Measurements from ENCODE around the gene MFSD11.

MFSD11 gene

DNA sequence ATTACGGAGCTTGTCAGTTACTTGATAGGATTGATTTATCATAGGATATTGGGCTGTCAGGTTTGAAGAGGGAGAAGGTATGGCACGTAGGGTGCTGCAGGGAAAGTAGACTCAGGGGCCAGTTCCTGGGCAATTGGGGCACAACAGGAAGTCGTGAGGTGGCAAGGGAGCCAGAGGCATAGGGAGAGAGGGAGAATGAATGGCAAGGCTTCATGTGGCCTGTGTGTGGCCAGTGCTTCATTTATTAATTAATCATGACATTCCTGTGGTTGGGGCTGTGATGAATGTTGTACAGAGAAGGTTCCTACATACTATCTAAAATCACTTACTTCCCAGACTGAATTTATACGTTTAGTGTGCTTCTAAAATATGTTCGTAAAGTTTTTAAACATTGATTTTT lies 19.3 kb downstream of the MFSD11 start:
- no peak overlapping the region for H3K4me3 ChIP-seq (ENCODE audit: control insufficient read depth, low read depth, low read length)
- DNase-seq (ENCODE audit: low read depth) = no peak
- TF ChIP-seq, protein P1, sequence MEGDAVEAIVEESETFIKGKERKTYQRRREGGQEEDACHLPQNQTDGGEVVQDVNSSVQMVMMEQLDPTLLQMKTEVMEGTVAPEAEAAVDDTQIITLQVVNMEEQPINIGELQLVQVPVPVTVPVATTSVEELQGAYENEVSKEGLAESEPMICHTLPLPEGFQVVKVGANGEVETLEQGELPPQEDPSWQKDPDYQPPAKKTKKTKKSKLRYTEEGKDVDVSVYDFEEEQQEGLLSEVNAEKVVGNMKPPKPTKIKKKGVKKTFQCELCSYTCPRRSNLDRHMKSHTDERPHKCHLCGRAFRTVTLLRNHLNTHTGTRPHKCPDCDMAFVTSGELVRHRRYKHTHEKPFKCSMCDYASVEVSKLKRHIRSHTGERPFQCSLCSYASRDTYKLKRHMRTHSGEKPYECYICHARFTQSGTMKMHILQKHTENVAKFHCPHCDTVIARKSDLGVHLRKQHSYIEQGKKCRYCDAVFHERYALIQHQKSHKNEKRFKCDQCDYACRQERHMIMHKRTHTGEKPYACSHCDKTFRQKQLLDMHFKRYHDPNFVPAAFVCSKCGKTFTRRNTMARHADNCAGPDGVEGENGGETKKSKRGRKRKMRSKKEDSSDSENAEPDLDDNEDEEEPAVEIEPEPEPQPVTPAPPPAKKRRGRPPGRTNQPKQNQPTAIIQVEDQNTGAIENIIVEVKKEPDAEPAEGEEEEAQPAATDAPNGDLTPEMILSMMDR (conservative IDR thresholded peaks at IDR 0.05; ENCODE audit: control insufficient read depth, insufficient read depth, low read depth, low read length) = no peak

DNA sequence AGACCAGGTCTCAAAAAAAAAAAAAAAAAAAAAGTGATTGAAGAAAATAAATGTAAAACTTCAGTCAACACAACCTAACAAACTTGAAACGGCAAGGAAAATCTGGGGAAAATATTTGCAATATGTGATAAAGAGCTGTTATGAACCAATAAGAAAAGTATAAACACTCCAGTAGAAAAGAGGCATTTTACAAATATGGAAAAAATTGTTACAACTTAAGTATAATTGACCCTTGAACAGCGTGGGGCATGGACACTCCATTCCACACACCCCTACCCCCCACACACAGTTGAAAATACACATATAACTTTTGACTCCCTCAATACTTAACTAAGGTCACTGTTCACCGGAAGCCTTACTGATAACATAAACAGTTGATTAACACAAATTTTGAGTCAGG lies 20.7 kb downstream of the MFSD11 start:
- no peak for DNase-seq (ENCODE audit: low read depth)
- H3K4me3 ChIP-seq (ENCODE audit: control insufficient read depth, low read depth, low read length) = no peak overlapping the region
- TF ChIP-seq, protein P1 (conservative IDR thresholded peaks at IDR 0.05; ENCODE audit: control insufficient read depth, insufficient read depth, low read depth, low read length) = no peak

DNA sequence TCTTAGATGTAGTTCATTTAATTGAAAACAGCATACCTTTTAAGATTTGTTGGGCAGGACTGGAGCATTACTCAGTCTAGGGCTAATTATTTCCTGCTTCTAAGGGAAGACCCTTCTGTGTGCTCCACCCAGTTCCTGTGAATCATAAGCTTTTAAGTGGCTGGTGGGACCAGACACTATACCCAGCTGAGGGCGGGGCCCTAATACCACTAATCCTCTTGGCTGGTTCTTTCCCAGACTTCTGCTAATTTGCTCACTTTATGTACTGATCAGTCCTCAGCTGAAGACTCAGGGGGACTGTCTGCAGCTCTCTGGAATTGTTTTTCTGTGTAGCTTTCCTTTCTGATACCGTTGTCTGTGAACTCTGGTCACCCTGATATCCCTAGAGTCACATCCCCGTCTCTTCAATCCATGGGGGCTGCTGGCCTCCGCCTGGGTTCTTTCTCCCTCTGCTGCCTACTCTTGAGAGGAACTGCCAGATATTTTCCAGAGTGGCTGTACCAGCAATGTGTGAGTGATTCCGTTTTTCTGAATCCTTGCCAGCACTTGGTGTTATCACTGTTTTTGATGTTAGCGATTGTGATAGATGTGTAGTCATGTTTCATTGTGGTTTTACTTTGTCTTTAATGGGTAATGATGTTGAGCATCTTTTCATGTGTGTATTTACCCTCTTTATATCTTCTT lies 35.1 kb downstream of the MFSD11 start:
- peak overlapping the region; percentile 31 for H3K4me3 ChIP-seq (ENCODE audit: control insufficient read depth, low read depth, low read length)
- peak; percentile 92 for DNase-seq (ENCODE audit: low read depth)
- TF ChIP-seq, protein P1 (conservative IDR thresholded peaks at IDR 0.05; ENCODE audit: control insufficient read depth, insufficient read depth, low read depth, low read length) = no peak

DNA sequence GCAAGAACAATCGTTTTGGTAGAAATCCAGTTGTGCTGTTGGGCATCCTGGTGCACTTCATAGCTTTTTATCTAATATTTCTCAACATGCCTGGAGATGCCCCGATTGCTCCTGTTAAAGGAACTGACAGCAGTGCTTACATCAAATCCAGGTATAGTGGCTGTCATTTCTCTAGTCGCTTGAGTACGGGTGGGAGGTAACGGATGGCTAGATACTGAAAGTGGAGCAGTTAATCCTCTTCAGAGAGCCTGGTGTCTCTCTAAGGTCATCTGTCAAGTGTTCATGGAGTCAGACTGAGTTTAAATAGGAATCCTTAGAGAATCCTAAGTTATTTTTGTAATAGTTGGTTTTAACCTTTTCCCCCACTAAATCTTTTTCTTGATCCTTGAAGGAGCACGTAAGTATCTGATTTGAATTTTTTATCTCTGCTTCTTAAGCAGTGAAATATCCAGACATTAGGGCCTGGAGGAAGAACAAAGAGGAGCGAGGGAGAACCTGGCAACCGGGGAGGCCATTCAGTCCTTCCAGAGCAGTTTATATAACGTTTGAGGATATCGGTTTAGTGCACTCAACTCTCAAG lies 37.2 kb downstream of the MFSD11 start:
- TF ChIP-seq, protein P1 (conservative IDR thresholded peaks at IDR 0.05; ENCODE audit: control insufficient read depth, insufficient read depth, low read depth, low read length) = no peak
- DNase-seq (ENCODE audit: low read depth) = no peak
- no peak overlapping the region for H3K4me3 ChIP-seq (ENCODE audit: control insufficient read depth, low read depth, low read length)

DNA sequence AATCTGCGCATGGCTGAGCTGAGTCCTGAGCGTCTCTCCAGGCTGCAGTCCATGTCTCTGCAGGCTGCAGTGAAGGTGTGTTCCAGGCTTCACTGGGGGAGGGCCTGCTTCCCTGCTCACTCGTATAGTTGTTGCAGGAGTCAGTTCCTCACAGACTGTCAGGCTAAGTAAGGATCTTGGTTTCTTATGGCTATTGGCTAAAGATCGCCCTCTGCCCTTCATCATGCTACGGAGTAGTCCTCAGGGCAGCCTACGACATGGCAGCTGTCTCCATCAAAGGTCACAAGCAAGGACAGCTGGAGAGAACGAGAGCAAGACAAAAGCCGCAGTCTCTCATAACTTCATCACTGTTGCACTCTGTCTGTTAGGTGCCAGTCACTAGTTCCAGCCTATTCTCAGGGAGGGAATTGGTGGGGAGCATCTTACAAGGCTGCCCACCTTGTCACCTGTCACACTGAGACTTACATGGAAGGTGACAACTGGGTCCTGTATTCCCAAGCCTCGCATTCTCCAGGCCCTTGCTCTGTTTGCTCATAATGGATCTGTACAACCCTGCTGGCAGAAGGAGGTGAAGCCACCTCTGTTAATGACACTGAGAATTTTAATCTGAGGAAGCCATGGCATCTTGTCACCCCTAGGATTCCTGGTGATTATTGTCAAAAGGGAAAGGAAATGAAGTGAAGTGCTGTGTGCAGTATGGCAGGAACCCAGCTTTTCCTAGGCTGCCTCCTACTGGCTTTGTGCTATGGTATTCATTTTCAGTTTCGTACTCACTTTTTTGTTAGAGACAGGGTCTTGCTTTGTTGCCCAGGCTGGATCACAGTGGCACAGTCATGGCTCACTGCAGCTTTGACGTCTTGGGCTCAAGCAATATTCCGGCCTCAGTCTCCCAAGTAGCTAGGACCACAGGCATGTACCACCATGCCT lies 43.4 kb downstream of the MFSD11 start:
- H3K4me3 ChIP-seq (ENCODE audit: control insufficient read depth, low read depth, low read length) = no peak overlapping the region
- TF ChIP-seq, protein P1 (conservative IDR thresholded peaks at IDR 0.05; ENCODE audit: control insufficient read depth, insufficient read depth, low read depth, low read length) = peak; percentile 4
- DNase-seq (ENCODE audit: low read depth) = no peak

DNA sequence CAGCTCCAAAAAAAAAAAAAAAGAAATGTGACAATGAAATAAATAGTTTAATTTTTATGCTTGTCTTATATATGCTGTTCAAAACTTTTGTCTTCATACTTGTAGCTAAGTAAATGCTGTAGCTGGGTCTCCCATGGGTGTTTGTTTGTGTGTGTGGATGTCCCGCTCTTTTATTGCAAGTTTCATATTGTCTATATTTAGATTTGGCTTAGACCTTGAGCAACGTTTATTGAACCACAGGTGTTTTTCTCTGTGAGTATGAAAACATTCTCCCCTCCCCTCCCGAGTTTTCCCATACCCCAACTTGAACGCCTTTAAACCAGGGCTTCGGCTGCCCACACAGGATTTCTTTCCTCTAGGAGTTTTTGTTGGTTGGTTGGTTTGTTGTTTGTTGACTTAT lies 45.2 kb downstream of the MFSD11 start:
- TF ChIP-seq, protein P1 (conservative IDR thresholded peaks at IDR 0.05; ENCODE audit: control insufficient read depth, insufficient read depth, low read depth, low read length) = no peak
- DNase-seq (ENCODE audit: low read depth) = no peak
- no peak overlapping the region for H3K4me3 ChIP-seq (ENCODE audit: control insufficient read depth, low read depth, low read length)
